Neural cell (in vitro differentiated cells): Measurements from ENCODE around the gene MAMDC2. TPM values are rescaled to one million over a fixed set of nuclear protein-coding genes. Genes with fewer than 3 reads are reported as not detected.

Source experiments
- H2AFZ ChIP-seq: fragments of 200-600, 300-800 bp; sonication (generic), shearing (Covaris generic); 2 replicates; pipeline ENCODE4 v1.6.0; 2014; ENCODE audit warnings: low read depth, mild to moderate bottlenecking, antibody characterized with exemption, low read length, moderate library complexity
- H3F3A ChIP-seq: fragments of 200-600 bp; shearing (Covaris generic); 2 replicates; pipeline ENCODE4 v1.6.1; 2016; ENCODE audit warnings: mild to moderate bottlenecking, moderate library complexity, mixed read lengths, antibody characterized with exemption, low read length; ENCODE audit not compliant: insufficient read depth, poor library complexity, severe bottlenecking
- H3K27ac ChIP-seq: fragments of 200-600, 300-800 bp; sonication (generic), shearing (Covaris generic); 2 replicates; pipeline ENCODE4 v1.5.1; 2014; ENCODE audit warnings: mild to moderate bottlenecking, low read length, moderate library complexity
- H3K27me3 ChIP-seq: fragments of 300-800, 200-600 bp; sonication (generic), shearing (Covaris generic); 2 replicates; pipeline ENCODE4 v1.6.0; 2014; ENCODE audit warnings: mild to moderate bottlenecking, low read depth, low read length, moderate library complexity; ENCODE audit not compliant: insufficient read depth
- H3K36me3 ChIP-seq: fragments of 300-800, 200-600 bp; sonication (generic), shearing (Covaris generic); 2 replicates; pipeline ENCODE4 v1.5.1; 2014; ENCODE audit warnings: mild to moderate bottlenecking, antibody characterized with exemption, low read length, moderate library complexity; ENCODE audit not compliant: insufficient read depth
- H3K4me2 ChIP-seq: fragments of 300-800, 200-600 bp; sonication (generic), shearing (Covaris generic); 2 replicates; pipeline ENCODE4 v1.6.0; 2014; ENCODE audit warnings: mild to moderate bottlenecking, low read length
- H3K4me3 ChIP-seq: fragments of 300-800, 200-600 bp; sonication (generic), shearing (Covaris generic); 2 replicates; pipeline ENCODE4 v1.5.1; 2014; ENCODE audit warnings: mild to moderate bottlenecking, low read length, moderate library complexity
- H3K79me2 ChIP-seq: fragments of 200-600 bp; shearing (Covaris generic); replicated peaks from 2 replicates; pipeline ENCODE4 v1.6.0; 2014; ENCODE audit warnings: mild to moderate bottlenecking, low read length, moderate library complexity; ENCODE audit not compliant: insufficient read depth
- H3K9ac ChIP-seq: fragments of 300-800, 200-600 bp; sonication (generic), shearing (Covaris generic); 2 replicates; pipeline ENCODE4 v1.6.1; 2016; ENCODE audit warnings: mild to moderate bottlenecking, low read length, mixed read lengths
- H3K9me2 ChIP-seq: fragments of 200-600 bp; shearing (Covaris generic); 2 replicates; pipeline ENCODE4 v1.6.1; 2016; ENCODE audit warnings: mild to moderate bottlenecking, low read length, mixed read lengths; ENCODE audit not compliant: insufficient read depth
- H3K9me3 ChIP-seq: fragments of 200-600, 300-800 bp; sonication (generic), shearing (Covaris generic); 2 replicates; pipeline ENCODE4 v1.6.1; 2016; ENCODE audit warnings: mild to moderate bottlenecking, mixed run types, low read length, moderate library complexity, mixed read lengths
- H4K20me1 ChIP-seq: fragments of 200-600 bp; shearing (Covaris generic); 2 replicates; pipeline ENCODE4 v1.6.1; 2016; ENCODE audit warnings: mild to moderate bottlenecking, mixed run types; ENCODE audit not compliant: insufficient read depth
- EP300 ChIP-seq: fragments of 450-650 bp; conservative IDR thresholded peaks from 2 replicates; pipeline ENCODE4 v1.6.1; 2014; ENCODE audit warnings: antibody characterized with exemption, mild to moderate bottlenecking, moderate library complexity; ENCODE audit not compliant: poor library complexity, severe bottlenecking
- EZH2 ChIP-seq: fragments of 200-600, 300-800 bp; shearing (Covaris generic), sonication (generic); IDR thresholded peaks from 2 replicates; pipeline ENCODE4 v1.6.1; 2014; ENCODE audit warnings: antibody characterized with exemption, low read length, borderline replicate concordance, mild to moderate bottlenecking; ENCODE audit not compliant: insufficient read depth, poor library complexity, severe bottlenecking
- MXI1 ChIP-seq: fragments of 450-650 bp; conservative IDR thresholded peaks from 2 replicates; pipeline ENCODE4 v1.6.1; 2014; ENCODE audit warnings: antibody characterized with exemption, mild to moderate bottlenecking; ENCODE audit not compliant: poor library complexity, severe bottlenecking
- POLR2AphosphoS5 ChIP-seq: IDR thresholded peaks from 2 replicates; pipeline ENCODE4 v1.6.1; 2012
- RAD21 ChIP-seq: fragments of 450-650 bp; conservative IDR thresholded peaks from 2 replicates; pipeline ENCODE4 v1.6.1; 2014; ENCODE audit warnings: antibody characterized with exemption, mild to moderate bottlenecking, moderate library complexity
- SMC3 ChIP-seq: fragments of 450-650 bp; conservative IDR thresholded peaks from 2 replicates; pipeline ENCODE4 v1.6.1; 2014; ENCODE audit warnings: antibody characterized with exemption, mild to moderate bottlenecking, moderate library complexity; ENCODE audit not compliant: poor library complexity
- TAF1 ChIP-seq: IDR thresholded peaks from 2 replicates; pipeline ENCODE4 v1.6.1; 2012; ENCODE audit warnings: low read depth
- polyA plus RNA-seq: library from polyadenylated mRNA; depleted of rRNA; stranded (reverse); fragments of >200 nt; gene quantifications from 2 replicates; pipeline ENCODE4 v1.2.3, GENCODE V29; 2014
- TF ChIP-seq, protein P1 (sequence below): fragments of 450-650 bp; IDR thresholded peaks from 2 replicates; pipeline ENCODE4 v1.5.1; 2014; ENCODE audit warnings: antibody characterized with exemption, mild to moderate bottlenecking, moderate library complexity; ENCODE audit not compliant: poor library complexity, severe bottlenecking
- TF ChIP-seq, protein P2 (sequence below): IDR thresholded peaks from 2 replicates; pipeline ENCODE4 v1.6.1; 2012; ENCODE audit warnings: borderline replicate concordance

MAMDC2 gene
- polyA plus RNA-seq, 1 donor from 2014 or later: 0.30 TPM

DNA sequence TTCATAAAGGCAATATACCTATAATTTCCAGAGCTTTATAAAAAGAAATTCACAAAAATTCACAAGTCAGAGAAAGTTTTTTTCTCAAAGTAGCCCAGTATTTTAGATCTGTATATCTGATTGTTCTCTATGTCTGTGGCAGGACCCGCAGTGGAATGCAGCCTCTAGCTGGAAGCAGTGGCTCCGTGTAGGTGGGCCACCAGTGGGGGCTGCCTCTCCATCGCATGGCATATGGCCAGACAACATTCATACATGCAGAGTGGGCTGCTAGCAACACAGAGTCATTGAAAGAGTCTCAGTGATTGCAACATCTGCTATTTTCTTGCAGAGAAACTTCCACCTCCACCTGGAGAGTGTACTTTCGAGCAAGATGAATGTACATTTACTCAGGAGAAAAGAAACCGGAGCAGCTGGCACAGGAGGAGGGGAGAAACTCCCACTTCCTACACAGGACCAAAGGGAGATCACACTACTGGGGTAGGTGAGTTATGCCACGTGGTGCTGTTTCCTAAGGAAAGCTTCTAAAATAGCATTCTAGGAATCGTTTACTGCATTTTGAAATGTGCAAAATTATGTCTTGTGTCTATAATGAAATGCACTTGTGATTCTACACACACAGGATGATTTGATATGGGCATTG is 126.6 kb downstream of the MAMDC2 start:
- H3K4me3 ChIP-seq: no peak overlapping the region
- no peaks in the 10 kb centered on the region for H4K20me1 ChIP-seq
- no peak overlapping the region for H2AFZ ChIP-seq
- H3K9me2 ChIP-seq: no peaks in the 10 kb centered on the region
- no peak overlapping the region for H3K9ac ChIP-seq
- H3K27me3 ChIP-seq: no peaks in the 10 kb centered on the region
- H3K36me3 ChIP-seq: no peaks in the 10 kb centered on the region
- H3K79me2 ChIP-seq: no peaks in the 10 kb centered on the region
- no peaks in the 10 kb centered on the region for H3K9me3 ChIP-seq
- H3F3A ChIP-seq: no peaks in the 10 kb centered on the region
- H3K4me2 ChIP-seq: no peak overlapping the region
- H3K27ac ChIP-seq: no peak overlapping the region
- no peak for TF ChIP-seq RAD21
- no peak for TF ChIP-seq EP300
- TF ChIP-seq POLR2AphosphoS5: no peak

DNA sequence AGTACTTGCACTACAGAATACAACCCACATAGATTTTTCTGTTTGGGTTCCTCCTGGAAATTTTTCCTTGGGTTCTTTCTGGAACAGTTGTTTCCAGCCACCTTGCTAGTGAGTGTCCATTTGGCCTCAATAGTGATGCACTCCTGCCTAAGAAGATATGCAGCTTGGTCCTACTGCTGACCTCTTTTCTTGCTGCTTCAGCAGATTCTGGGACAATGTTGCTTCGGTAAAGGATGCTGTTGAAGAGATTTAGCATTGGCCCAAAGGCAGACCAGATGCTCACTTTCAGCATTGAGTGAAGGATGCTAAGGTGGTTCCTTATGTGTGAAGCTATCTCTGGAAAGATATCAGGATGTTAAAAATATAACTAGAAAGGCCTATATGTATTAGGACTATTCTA is 128.9 kb downstream of the MAMDC2 start:
- no peak overlapping the region for H3K9ac ChIP-seq
- H3K27ac ChIP-seq: no peak overlapping the region
- no peaks in the 10 kb centered on the region for H3K79me2 ChIP-seq
- H3K27me3 ChIP-seq: no peaks in the 10 kb centered on the region
- no peaks in the 10 kb centered on the region for H3K9me2 ChIP-seq
- TF ChIP-seq, protein P1, sequence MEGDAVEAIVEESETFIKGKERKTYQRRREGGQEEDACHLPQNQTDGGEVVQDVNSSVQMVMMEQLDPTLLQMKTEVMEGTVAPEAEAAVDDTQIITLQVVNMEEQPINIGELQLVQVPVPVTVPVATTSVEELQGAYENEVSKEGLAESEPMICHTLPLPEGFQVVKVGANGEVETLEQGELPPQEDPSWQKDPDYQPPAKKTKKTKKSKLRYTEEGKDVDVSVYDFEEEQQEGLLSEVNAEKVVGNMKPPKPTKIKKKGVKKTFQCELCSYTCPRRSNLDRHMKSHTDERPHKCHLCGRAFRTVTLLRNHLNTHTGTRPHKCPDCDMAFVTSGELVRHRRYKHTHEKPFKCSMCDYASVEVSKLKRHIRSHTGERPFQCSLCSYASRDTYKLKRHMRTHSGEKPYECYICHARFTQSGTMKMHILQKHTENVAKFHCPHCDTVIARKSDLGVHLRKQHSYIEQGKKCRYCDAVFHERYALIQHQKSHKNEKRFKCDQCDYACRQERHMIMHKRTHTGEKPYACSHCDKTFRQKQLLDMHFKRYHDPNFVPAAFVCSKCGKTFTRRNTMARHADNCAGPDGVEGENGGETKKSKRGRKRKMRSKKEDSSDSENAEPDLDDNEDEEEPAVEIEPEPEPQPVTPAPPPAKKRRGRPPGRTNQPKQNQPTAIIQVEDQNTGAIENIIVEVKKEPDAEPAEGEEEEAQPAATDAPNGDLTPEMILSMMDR: no peak
- no peak for TF ChIP-seq SMC3
- no peak overlapping the region for H3K4me2 ChIP-seq
- H3F3A ChIP-seq: no peaks in the 10 kb centered on the region
- no peaks in the 10 kb centered on the region for H3K9me3 ChIP-seq
- H3K4me3 ChIP-seq: no peak overlapping the region
- no peaks in the 10 kb centered on the region for H4K20me1 ChIP-seq
- H2AFZ ChIP-seq: no peak overlapping the region
- H3K36me3 ChIP-seq: no peaks in the 10 kb centered on the region

DNA sequence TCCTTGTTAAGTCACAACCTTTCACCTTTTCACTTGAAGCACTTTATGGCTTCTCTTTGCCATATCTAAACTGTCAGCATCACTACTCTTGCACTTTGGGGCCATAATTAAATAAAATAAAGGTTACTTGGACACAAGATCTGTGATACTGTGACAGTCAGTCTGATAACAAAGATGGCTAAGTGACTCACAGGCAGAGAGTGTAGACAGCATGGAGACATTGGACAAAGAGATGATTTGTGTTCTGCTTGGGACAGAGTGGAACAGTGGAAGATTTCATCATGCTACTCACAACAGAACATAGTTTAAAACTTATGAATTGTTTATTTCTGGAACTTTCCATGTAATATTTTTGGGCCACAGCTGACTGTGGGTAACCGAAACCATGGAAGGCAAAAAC is 133.5 kb downstream of the MAMDC2 start:
- H3K9me3 ChIP-seq: no peaks in the 10 kb centered on the region
- TF ChIP-seq POLR2AphosphoS5 (no peak), TAF1 (no peak), SMC3 (no peak), EZH2 (no peak), EP300 (no peak), MXI1 (no peak), RAD21 (no peak)
- TF ChIP-seq, protein P2, sequence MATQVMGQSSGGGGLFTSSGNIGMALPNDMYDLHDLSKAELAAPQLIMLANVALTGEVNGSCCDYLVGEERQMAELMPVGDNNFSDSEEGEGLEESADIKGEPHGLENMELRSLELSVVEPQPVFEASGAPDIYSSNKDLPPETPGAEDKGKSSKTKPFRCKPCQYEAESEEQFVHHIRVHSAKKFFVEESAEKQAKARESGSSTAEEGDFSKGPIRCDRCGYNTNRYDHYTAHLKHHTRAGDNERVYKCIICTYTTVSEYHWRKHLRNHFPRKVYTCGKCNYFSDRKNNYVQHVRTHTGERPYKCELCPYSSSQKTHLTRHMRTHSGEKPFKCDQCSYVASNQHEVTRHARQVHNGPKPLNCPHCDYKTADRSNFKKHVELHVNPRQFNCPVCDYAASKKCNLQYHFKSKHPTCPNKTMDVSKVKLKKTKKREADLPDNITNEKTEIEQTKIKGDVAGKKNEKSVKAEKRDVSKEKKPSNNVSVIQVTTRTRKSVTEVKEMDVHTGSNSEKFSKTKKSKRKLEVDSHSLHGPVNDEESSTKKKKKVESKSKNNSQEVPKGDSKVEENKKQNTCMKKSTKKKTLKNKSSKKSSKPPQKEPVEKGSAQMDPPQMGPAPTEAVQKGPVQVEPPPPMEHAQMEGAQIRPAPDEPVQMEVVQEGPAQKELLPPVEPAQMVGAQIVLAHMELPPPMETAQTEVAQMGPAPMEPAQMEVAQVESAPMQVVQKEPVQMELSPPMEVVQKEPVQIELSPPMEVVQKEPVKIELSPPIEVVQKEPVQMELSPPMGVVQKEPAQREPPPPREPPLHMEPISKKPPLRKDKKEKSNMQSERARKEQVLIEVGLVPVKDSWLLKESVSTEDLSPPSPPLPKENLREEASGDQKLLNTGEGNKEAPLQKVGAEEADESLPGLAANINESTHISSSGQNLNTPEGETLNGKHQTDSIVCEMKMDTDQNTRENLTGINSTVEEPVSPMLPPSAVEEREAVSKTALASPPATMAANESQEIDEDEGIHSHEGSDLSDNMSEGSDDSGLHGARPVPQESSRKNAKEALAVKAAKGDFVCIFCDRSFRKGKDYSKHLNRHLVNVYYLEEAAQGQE: no peak
- TF ChIP-seq, protein P1: no peak
- no peak overlapping the region for H2AFZ ChIP-seq
- H3K9me2 ChIP-seq: no peaks in the 10 kb centered on the region
- no peak overlapping the region for H3K9ac ChIP-seq
- no peak overlapping the region for H3K4me2 ChIP-seq
- no peaks in the 10 kb centered on the region for H4K20me1 ChIP-seq
- no peaks in the 10 kb centered on the region for H3K79me2 ChIP-seq
- H3K27ac ChIP-seq: no peak overlapping the region
- no peaks in the 10 kb centered on the region for H3F3A ChIP-seq
- H3K36me3 ChIP-seq: no peaks in the 10 kb centered on the region
- no peaks in the 10 kb centered on the region for H3K27me3 ChIP-seq
- H3K4me3 ChIP-seq: no peak overlapping the region
